ENCODE results near the gene C9orf153. TPM values are rescaled to one million over a fixed set of nuclear protein-coding genes. Genes with fewer than 3 reads are reported as not detected.

Gene C9orf153
- total RNA-seq, 4 donors from 2014 or later: 0.17 to 0.87 TPM; not detected in 2

DNA sequence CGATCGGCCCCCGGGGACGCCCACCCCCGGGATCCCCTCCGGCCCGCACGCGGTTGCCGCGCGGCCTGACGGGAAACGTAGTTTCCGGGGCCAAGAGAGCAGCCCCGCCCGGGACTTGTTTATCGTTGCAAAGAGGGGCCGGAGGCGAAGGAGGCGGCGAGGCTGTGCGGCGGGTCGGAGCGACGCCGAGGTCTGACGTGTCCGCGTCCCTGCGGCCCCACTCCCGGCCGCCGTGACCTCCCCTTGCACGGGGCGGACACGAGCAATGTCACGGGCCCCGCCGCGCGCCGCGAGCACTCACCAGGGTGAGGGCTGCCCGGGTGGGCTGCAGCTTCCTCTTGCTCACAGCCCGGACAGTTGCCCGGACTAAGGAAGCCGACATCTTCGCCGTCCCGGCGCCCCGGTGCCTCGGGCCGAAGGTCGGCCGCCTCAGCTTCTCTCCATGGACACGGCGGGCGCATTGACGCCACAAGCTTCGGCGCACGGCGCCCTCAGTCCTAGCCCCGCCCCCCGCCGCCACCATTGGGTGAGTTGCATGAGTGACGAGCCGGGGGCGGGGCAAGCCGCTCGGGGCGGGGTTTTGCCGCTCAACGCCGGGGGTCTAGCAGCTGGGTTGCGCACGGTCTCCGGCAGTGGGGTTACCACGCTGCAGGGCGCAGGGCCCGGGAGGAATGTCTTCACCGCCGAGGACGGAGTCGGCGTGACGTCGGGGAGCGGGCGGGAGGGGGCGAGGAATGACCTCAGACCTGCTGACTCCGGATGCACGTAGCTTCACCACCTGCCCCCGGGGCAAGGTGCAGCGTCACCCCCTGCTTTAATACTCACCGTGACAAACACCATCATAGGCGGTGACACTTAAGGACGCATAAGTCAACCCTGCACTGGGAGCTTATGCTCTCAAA is 22.9 kb upstream of the C9orf153 start, which contains the start of gene ISCA1:
ISCA1 (minus strand) TSS at position 462 of the 902 bp plus-strand sequence; CDS start at position 382, 80 bp downstream.
- DNase-seq: peak; percentile 93 to 96
- Histone ChIP-seq H3K27ac (peak within 1 kb of the TSS; percentile 95 to 99 (median 97)), H3K4me1 (peaks cover 38 to 44% of the 10 kb centered on the region in 2 donors), H3K36me3 (peaks cover 0 to 5% of the 10 kb centered on the region in 2 donors), H3K9me3 (no peaks in the 10 kb centered on the region), H3K27me3 (no peaks in the 10 kb centered on the region), H3K4me3 (peak within 1 kb of the TSS; percentile 87 to 98 (median 94))
- TF ChIP-seq, protein P1, sequence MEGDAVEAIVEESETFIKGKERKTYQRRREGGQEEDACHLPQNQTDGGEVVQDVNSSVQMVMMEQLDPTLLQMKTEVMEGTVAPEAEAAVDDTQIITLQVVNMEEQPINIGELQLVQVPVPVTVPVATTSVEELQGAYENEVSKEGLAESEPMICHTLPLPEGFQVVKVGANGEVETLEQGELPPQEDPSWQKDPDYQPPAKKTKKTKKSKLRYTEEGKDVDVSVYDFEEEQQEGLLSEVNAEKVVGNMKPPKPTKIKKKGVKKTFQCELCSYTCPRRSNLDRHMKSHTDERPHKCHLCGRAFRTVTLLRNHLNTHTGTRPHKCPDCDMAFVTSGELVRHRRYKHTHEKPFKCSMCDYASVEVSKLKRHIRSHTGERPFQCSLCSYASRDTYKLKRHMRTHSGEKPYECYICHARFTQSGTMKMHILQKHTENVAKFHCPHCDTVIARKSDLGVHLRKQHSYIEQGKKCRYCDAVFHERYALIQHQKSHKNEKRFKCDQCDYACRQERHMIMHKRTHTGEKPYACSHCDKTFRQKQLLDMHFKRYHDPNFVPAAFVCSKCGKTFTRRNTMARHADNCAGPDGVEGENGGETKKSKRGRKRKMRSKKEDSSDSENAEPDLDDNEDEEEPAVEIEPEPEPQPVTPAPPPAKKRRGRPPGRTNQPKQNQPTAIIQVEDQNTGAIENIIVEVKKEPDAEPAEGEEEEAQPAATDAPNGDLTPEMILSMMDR (IDR thresholded peaks at IDR 0.05 in 4 of 5, conservative IDR thresholded peaks at IDR 0.05 in 1 of 5): peak in 1 of 5 experiments; percentile 11
- TF ChIP-seq POLR2A (IDR thresholded peaks at IDR 0.05): peak; percentile 84 to 94
- intact Hi-C loops (cut with DNase I; ENCODE audit: low total_unique reads): loop anchor here (1.0 kb wide), 2 partner anchors 72 to 341 kb away; partner anchors contain the start of genes NAA35 and TUT7
- in situ Hi-C loops (cut with MboI; ENCODE audit: low sequenced_read_pairs in 4 of 4): loop anchor here in 1 of 4 donors (25.0 kb wide), 1 partner anchor 345 kb away; the partner anchor contains the start of gene NAA35
- peak; percentile 88 to 89 for ATAC-seq

DNA sequence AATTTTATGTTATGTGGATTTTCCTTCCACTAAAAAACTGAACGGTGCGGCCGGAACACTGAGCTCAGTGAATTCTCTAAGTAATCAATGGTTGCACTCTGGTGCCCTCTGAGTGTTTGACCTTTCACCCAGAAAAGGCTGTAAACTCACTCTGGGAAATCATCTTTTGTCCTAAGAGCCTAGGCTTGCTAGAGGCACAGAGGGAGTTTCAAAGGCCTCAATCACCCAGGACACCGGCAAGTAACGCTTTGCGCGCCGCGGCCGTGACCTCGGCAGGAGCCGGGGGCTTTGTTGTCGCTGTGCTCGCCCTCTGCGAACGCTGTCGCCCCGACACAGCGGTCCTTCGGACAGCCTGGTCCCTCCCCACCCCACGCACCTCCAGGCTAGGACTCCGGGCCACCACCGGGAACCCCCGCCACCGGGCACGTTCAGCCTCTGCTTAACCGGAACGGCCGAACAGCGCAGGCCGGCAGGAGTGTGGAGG is 22.2 kb upstream of the C9orf153 start:
- intact Hi-C loops (cut with DNase I; ENCODE audit: low total_unique reads) (loop anchor here (1.0 kb wide), 2 partner anchors 73 to 340 kb away; partner anchors contain the start of genes NAA35 and TUT7), in situ Hi-C loops (cut with MboI; ENCODE audit: low sequenced_read_pairs in 4 of 4) (loop anchor here in 1 of 4 donors (25.0 kb wide), 1 partner anchor 344 kb away; the partner anchor contains the start of gene NAA35)
- Histone ChIP-seq H3K36me3 (no peaks in the 10 kb centered on the region), H3K27ac (peak overlapping the region; percentile 95 to 99 (median 97)), H3K4me3 (peak overlapping the region; percentile 87 to 98 (median 94)), H3K9me3 (no peaks in the 10 kb centered on the region), H3K4me1 (peaks cover 45 to 51% of the 10 kb centered on the region in 2 donors), H3K27me3 (no peaks in the 10 kb centered on the region)
- ATAC-seq (peak; percentile 32 to 39), DNase-seq (no peak)
- no peak for TF ChIP-seq POLR2A (IDR thresholded peaks at IDR 0.05)
- TF ChIP-seq, protein P1 (IDR thresholded peaks at IDR 0.05 in 4 of 5, conservative IDR thresholded peaks at IDR 0.05 in 1 of 5): peak in 1 of 5 experiments; percentile 6

DNA sequence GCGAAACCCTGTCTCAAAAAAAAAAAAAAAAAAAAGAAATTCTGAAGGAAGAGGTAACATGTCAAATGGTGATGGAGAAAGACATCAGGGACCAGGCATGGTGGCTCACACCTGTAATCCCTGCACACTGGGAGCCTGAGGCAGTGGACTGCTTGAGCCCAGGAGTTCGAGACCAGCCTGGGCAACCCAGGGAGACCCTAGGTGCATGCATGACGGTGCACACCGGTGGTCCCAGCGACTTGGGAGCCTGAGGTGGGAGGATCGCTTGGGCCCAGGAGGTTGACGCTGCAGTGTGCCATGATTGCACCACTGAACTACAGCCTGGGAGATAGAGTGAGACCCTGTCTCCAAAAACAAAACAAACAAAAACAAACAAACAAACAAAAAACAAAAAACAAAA is 21.1 kb upstream of the C9orf153 start:
- H3K4me1 ChIP-seq: peaks cover 54 to 61% of the 10 kb centered on the region in 2 donors
- H3K27ac ChIP-seq: peak overlapping the region; percentile 95 to 99 (median 97)
- no peak for ATAC-seq
- peak overlapping the region in 3 of 4 donors; percentile 87 to 98 (median 91) for H3K4me3 ChIP-seq
- no peaks in the 10 kb centered on the region for H3K36me3 ChIP-seq
- TF ChIP-seq POLR2A (IDR thresholded peaks at IDR 0.05): no peak
- intact Hi-C loops (cut with DNase I; ENCODE audit: low total_unique reads): no loop called here
- in situ Hi-C loops (cut with MboI; ENCODE audit: low sequenced_read_pairs in 4 of 4): loop anchor here in 1 of 4 donors (25.0 kb wide), 1 partner anchor 343 kb away; the partner anchor contains the start of gene NAA35
- H3K27me3 ChIP-seq: no peaks in the 10 kb centered on the region
- no peaks in the 10 kb centered on the region for H3K9me3 ChIP-seq
- DNase-seq: no peak

DNA sequence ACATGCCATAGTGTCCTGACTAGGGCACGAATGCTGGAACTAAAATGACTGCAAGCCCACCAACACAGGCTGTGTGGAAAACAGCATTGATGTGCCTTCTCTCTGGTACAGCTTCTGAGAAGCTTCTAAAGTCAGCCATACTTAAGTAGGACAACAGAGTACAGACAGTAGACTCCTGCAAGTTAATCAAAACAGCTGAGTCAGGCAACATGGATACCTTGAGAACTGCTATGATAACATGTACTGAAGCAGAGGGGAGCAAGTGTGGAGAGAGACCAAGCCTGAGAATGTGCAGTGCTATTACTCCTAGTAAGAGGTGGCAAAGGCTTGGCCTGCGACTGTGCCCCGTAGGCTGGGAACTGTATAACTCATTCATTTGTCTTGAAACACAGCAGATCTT is 20.4 kb upstream of the C9orf153 start:
- H3K27ac ChIP-seq: peak overlapping the region in 3 of 4 donors; percentile 22 to 99 (median 37)
- in situ Hi-C loops (cut with MboI; ENCODE audit: low sequenced_read_pairs in 4 of 4): loop anchor here in 1 of 4 donors (25.0 kb wide), 1 partner anchor 343 kb away; the partner anchor contains the start of gene NAA35
- DNase-seq (no peak), ATAC-seq (no peak)
- H3K4me3 ChIP-seq: no peak overlapping the region
- no peaks in the 10 kb centered on the region for H3K9me3 ChIP-seq
- no peaks in the 10 kb centered on the region for H3K36me3 ChIP-seq
- H3K4me1 ChIP-seq: peaks cover 61 to 68% of the 10 kb centered on the region in 2 donors
- intact Hi-C loops (cut with DNase I; ENCODE audit: low total_unique reads): loop anchor here (10.0 kb wide), 1 partner anchor 85 kb away; no protein-coding TSS in a partner anchor
- no peaks in the 10 kb centered on the region for H3K27me3 ChIP-seq
- TF ChIP-seq, protein P1 (IDR thresholded peaks at IDR 0.05 in 4 of 5, conservative IDR thresholded peaks at IDR 0.05 in 1 of 5): no peak
- no peak for TF ChIP-seq POLR2A (IDR thresholded peaks at IDR 0.05)

Data from gastrocnemius medialis (tissue), 4 donors.